Measurements from ENCODE around the gene OR2V2.

Gene OR2V2

DNA sequence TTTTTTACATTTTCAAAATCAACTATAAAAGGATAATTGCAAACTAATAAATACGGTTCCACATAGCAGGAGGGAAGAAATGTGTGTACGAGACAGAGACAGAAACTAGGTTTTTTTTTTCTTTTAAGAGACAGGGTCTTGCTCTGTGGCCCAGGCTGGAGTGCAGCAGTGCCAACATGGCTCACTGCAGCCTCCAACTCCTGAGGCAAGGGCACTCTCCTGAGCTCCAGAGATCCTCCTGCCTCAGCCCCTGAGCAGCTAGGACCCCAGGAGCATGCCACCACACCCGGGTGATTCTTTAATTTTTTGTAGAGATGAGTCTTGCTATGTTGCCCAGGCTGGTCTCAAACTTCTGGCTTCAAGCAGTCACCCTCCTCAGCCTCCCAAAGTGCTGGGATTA lies 14.3 kb upstream of the OR2V2 start:
- no peak for TF ChIP-seq FOXP2 (optimal IDR thresholded peaks at IDR 0.05; ENCODE audit: borderline replicate concordance, extremely low read depth, extremely low read length, insufficient read depth)
- no peak for TF ChIP-seq TAF1 (IDR thresholded peaks at IDR 0.05; ENCODE audit: borderline replicate concordance, insufficient read depth, low read length)
- no peak for TF ChIP-seq SIN3A (IDR thresholded peaks at IDR 0.05; ENCODE audit: borderline replicate concordance, insufficient read depth, low read length)

DNA sequence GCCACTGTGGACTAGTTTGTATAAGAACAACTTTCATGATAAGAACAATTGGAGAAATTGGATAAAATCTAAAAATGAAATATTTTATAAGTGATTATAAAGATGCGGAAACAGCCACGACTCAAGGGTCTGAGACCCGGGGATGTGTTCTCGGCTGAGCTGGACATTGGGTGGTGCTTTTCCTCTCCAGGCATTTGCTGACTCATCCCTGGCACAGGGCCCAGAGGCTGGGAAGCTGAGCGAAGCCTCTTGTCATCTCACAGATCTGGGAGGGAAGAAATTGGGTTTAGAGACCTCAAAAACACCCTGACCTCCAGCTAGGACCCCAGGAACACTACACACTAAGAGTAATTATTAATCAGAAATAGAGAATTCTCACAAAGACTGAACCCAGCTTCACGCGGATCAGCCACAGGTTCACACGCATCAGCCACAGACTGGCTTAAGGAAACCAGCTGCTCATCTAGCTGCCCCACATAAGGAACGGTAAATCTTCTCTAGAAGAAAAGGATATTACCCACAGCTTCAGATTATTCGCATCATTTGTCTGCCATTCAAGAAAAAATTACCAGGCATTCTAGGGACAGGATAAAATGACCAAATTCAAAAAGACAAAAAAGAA lies 13.7 kb upstream of the OR2V2 start:
- TF ChIP-seq TAF1 (IDR thresholded peaks at IDR 0.05; ENCODE audit: borderline replicate concordance, insufficient read depth, low read length), result no peak
- TF ChIP-seq POLR2AphosphoS5 (IDR thresholded peaks at IDR 0.05; ENCODE audit: low read depth, low read length), result no peak
- no peak for TF ChIP-seq SIN3A (IDR thresholded peaks at IDR 0.05; ENCODE audit: borderline replicate concordance, insufficient read depth, low read length)
- TF ChIP-seq, protein P1, sequence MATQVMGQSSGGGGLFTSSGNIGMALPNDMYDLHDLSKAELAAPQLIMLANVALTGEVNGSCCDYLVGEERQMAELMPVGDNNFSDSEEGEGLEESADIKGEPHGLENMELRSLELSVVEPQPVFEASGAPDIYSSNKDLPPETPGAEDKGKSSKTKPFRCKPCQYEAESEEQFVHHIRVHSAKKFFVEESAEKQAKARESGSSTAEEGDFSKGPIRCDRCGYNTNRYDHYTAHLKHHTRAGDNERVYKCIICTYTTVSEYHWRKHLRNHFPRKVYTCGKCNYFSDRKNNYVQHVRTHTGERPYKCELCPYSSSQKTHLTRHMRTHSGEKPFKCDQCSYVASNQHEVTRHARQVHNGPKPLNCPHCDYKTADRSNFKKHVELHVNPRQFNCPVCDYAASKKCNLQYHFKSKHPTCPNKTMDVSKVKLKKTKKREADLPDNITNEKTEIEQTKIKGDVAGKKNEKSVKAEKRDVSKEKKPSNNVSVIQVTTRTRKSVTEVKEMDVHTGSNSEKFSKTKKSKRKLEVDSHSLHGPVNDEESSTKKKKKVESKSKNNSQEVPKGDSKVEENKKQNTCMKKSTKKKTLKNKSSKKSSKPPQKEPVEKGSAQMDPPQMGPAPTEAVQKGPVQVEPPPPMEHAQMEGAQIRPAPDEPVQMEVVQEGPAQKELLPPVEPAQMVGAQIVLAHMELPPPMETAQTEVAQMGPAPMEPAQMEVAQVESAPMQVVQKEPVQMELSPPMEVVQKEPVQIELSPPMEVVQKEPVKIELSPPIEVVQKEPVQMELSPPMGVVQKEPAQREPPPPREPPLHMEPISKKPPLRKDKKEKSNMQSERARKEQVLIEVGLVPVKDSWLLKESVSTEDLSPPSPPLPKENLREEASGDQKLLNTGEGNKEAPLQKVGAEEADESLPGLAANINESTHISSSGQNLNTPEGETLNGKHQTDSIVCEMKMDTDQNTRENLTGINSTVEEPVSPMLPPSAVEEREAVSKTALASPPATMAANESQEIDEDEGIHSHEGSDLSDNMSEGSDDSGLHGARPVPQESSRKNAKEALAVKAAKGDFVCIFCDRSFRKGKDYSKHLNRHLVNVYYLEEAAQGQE (IDR thresholded peaks at IDR 0.05; ENCODE audit: insufficient read depth in 1 of 2, low read depth in 2 of 2, low read length in 2 of 2), result no peak
- no peak for TF ChIP-seq FOXP2 (optimal IDR thresholded peaks at IDR 0.05; ENCODE audit: borderline replicate concordance, extremely low read depth, extremely low read length, insufficient read depth)

DNA sequence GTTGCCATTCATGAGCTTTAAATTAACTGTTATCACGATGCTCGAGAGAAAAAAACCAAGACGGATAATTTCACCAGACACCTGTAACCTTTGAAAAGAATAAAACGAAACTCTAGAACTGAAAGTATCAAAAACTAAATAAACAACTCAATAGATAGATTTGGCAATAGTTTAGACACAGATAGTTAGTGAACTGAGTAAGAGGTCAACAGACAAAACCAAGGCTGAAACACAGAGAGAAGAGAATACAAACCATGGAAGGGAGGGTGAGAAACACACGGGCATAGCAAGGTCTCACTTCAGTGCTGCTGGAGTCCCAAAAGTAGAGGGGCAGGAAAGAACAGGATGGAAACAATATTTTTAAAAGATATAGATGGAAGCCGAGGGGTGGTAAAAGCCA lies 13.1 kb upstream of the OR2V2 start:
- TF ChIP-seq, protein P1 (IDR thresholded peaks at IDR 0.05; ENCODE audit: insufficient read depth in 1 of 2, low read depth in 2 of 2, low read length in 2 of 2), result no peak
- TF ChIP-seq SIN3A (IDR thresholded peaks at IDR 0.05; ENCODE audit: borderline replicate concordance, insufficient read depth, low read length) (no peak), TAF1 (IDR thresholded peaks at IDR 0.05; ENCODE audit: borderline replicate concordance, insufficient read depth, low read length) (no peak), POLR2AphosphoS5 (IDR thresholded peaks at IDR 0.05; ENCODE audit: low read depth, low read length) (no peak), FOXP2 (optimal IDR thresholded peaks at IDR 0.05; ENCODE audit: borderline replicate concordance, extremely low read depth, extremely low read length, insufficient read depth) (no peak)

DNA sequence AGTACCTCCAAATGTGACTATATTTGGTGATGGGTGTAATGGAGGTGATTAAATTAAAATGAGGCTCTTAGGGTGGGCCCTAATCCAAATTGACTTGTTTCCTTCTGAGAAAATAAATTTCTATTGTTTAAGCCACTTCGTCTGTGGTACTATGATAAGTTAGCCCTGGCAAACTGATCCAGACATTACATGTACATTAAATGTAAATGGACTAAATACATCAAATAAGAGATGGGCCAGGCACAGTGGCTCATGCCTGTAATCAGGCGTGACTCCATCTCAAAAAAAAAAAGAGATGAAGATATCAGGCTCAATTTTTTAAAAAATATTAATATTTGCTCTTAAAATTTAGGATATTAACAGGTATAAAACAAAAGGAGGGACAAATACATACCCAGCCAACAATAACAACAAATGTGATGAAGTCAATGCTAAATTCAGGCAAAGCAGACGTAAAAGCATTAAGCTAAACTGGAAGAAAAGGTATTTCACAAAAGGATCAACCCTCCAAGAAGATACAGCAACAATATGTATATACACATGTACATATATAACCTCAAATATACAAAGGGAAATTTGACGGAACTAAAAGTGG lies 10.9 kb upstream of the OR2V2 start:
- no peak for TF ChIP-seq SIN3A (IDR thresholded peaks at IDR 0.05; ENCODE audit: borderline replicate concordance, insufficient read depth, low read length)

DNA sequence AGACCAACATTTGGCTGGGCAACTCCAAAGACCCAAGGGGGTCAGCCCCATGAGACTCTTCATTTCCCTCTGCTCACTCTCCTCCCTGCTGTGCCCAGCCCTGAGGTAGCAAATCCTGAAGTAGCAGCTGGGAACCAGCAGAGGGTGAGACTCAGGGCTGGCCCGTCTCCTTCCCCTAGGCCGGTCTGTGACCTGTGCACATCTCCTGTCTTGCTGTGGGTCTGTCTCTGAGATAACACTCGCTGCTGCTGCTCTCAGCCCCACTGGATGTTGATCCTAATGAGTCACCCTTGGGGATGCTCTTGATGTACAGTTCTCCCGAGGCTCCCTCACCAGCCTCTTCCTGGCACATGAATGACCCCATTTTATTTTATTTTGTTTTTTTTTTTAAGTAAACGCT lies 9.1 kb upstream of the OR2V2 start:
- TF ChIP-seq FOXP2 (optimal IDR thresholded peaks at IDR 0.05; ENCODE audit: borderline replicate concordance, extremely low read depth, extremely low read length, insufficient read depth) (no peak), SIN3A (IDR thresholded peaks at IDR 0.05; ENCODE audit: borderline replicate concordance, insufficient read depth, low read length) (no peak), POLR2AphosphoS5 (IDR thresholded peaks at IDR 0.05; ENCODE audit: low read depth, low read length) (no peak), TAF1 (IDR thresholded peaks at IDR 0.05; ENCODE audit: borderline replicate concordance, insufficient read depth, low read length) (no peak)
- TF ChIP-seq, protein P1 (IDR thresholded peaks at IDR 0.05; ENCODE audit: insufficient read depth in 1 of 2, low read depth in 2 of 2, low read length in 2 of 2), result no peak

DNA sequence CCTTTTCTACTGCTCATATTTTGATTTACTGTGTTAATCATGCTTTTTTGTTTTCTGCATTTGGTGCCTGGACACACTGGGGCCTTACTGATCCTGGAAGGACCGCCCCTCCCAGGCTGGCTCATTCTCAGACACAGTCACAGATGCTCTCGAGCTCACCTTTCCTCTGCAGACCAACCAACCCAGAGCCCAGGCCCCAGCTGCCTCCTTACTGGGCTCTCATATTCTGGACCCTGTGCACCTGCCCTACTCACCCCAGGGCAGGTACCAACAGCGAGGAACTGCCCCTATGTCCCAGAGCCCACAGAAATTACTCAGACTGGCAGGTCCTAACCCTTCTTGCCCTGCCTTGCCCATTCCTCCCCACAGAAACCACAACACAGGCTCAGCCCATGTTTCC lies 6.6 kb upstream of the OR2V2 start:
- no peak for TF ChIP-seq SIN3A (IDR thresholded peaks at IDR 0.05; ENCODE audit: borderline replicate concordance, insufficient read depth, low read length)
- TF ChIP-seq POLR2AphosphoS5 (IDR thresholded peaks at IDR 0.05; ENCODE audit: low read depth, low read length), result no peak
- no peak for TF ChIP-seq TAF1 (IDR thresholded peaks at IDR 0.05; ENCODE audit: borderline replicate concordance, insufficient read depth, low read length)

Data from PFSK-1 (cell line).